NOMO-1 treated with dmso at 0.1 percent for 144 hours (cell line): ENCODE data around the gene PPP1R3F.
"Not testable (repeated sequence)": the region's sequence is repeated elsewhere in the genome, so short reads cannot be mapped to it uniquely, and the experiment has no call there.

ENCODE experiments used
- DNase-seq: peaks from one replicate; lab custom pipeline; 2025; ENCODE audit not compliant: unreplicated experiment; lab: John Stamatoyannopoulos, UW

PPP1R3F gene

GRCh38 chrX:49312176-49312575 is 42.6 kb downstream of the PPP1R3F start:
- no peak for DNase-seq

GRCh38 chrX:49316085-49316484 is 46.5 kb downstream of the PPP1R3F start:
- DNase-seq = no peak

GRCh38 chrX:49321737-49322136 is 52.1 kb downstream of the PPP1R3F start, which contains the start of gene GAGE12J:
Gene GAGE12J (plus strand): TSS chrX:49322037. CDS start chrX:49323194, 1,157 bp downstream.
- not testable (repeated sequence) for DNase-seq

GRCh38 chrX:49322266-49322665 is 52.7 kb downstream of the PPP1R3F start:
- DNase-seq = not testable (repeated sequence)

GRCh38 chrX:49323735-49324134 is 54.1 kb downstream of the PPP1R3F start:
- not testable (repeated sequence) for DNase-seq

- DNase-seq = not testable (repeated sequence)
Measured at GRCh38 chrX:49330421-49330820, 60.8 kb downstream of the PPP1R3F start.

GRCh38 chrX:49331282-49331681 is 61.7 kb downstream of the PPP1R3F start, which contains the start of gene GAGE13:
Gene GAGE13 (plus strand): TSS chrX:49331582. CDS start chrX:49332738, 1,156 bp downstream.
- DNase-seq = not testable (repeated sequence)

- DNase-seq = not testable (repeated sequence)
Measured at GRCh38 chrX:49331841-49332240, 62.2 kb downstream of the PPP1R3F start.
